ENCODE measurements around the gene MSI2. TPM values are rescaled to one million over a fixed set of nuclear protein-coding genes. Genes with fewer than 3 reads are reported as not detected.

The MSI2 gene
- total and polyA plus RNA-seq, 9 of the 15 experiments (the other 6 are each of a cell fraction or from before 2014, with no cell fraction given): 4.6 to 61.8 (median 42.4) TPM

GRCh38 chr17:57340160-57340981, 84.0 kb downstream of the MSI2 start (continued):
- TF ChIP-seq ELF2 (CRISPR knock-in tag; IDR thresholded peaks at IDR 0.05) (no peak), RBM39 (optimal IDR thresholded peaks at IDR 0.05; ENCODE audit: low read depth, low read length) (no peak), HEY1 (CRISPR knock-in tag; IDR thresholded peaks at IDR 0.05; ENCODE audit: borderline replicate concordance) (no peak), TRIM25 (IDR thresholded peaks at IDR 0.05; ENCODE audit: borderline replicate concordance) (no peak), ZNF780A (CRISPR knock-in tag; IDR thresholded peaks at IDR 0.05) (no peak), BACH1 (tag; IDR thresholded peaks at IDR 0.05) (peak; percentile 24; the same call in 1 of the 2 replicates), HDAC6 (IDR thresholded peaks at IDR 0.05; ENCODE audit: low read depth, low read length) (no peak), PHF8 (IDR thresholded peaks at IDR 0.05; ENCODE audit: borderline replicate concordance, low read length) (no peak), TEAD1 (CRISPR knock-in tag; IDR thresholded peaks at IDR 0.05) (no peak), BMI1 (IDR thresholded peaks at IDR 0.05; ENCODE audit: low read length) (no peak), NFRKB (IDR thresholded peaks at IDR 0.05; ENCODE audit: low read depth) (no peak)
- TF ChIP-seq, protein P1, sequence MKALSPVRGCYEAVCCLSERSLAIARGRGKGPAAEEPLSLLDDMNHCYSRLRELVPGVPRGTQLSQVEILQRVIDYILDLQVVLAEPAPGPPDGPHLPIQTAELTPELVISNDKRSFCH (CRISPR knock-in tag; IDR thresholded peaks at IDR 0.05): no peak
- TF ChIP-seq, protein P1 (tag; IDR thresholded peaks at IDR 0.05): no peak
- TF ChIP-seq, protein P2, sequence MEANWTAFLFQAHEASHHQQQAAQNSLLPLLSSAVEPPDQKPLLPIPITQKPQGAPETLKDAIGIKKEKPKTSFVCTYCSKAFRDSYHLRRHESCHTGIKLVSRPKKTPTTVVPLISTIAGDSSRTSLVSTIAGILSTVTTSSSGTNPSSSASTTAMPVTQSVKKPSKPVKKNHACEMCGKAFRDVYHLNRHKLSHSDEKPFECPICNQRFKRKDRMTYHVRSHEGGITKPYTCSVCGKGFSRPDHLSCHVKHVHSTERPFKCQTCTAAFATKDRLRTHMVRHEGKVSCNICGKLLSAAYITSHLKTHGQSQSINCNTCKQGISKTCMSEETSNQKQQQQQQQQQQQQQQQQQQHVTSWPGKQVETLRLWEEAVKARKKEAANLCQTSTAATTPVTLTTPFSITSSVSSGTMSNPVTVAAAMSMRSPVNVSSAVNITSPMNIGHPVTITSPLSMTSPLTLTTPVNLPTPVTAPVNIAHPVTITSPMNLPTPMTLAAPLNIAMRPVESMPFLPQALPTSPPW (CRISPR knock-in tag; IDR thresholded peaks at IDR 0.05): peak; percentile 25; the same call in 1 of the 2 replicates
- TF ChIP-seq, protein P3, sequence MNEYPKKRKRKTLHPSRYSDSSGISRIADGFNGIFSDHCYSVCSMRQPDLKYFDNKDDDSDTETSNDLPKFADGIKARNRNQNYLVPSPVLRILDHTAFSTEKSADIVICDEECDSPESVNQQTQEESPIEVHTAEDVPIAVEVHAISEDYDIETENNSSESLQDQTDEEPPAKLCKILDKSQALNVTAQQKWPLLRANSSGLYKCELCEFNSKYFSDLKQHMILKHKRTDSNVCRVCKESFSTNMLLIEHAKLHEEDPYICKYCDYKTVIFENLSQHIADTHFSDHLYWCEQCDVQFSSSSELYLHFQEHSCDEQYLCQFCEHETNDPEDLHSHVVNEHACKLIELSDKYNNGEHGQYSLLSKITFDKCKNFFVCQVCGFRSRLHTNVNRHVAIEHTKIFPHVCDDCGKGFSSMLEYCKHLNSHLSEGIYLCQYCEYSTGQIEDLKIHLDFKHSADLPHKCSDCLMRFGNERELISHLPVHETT (CRISPR knock-in tag; conservative IDR thresholded peaks at IDR 0.05 in 1 of 2, IDR thresholded peaks at IDR 0.05 in 1 of 2): no peak
- TF ChIP-seq, protein P4, sequence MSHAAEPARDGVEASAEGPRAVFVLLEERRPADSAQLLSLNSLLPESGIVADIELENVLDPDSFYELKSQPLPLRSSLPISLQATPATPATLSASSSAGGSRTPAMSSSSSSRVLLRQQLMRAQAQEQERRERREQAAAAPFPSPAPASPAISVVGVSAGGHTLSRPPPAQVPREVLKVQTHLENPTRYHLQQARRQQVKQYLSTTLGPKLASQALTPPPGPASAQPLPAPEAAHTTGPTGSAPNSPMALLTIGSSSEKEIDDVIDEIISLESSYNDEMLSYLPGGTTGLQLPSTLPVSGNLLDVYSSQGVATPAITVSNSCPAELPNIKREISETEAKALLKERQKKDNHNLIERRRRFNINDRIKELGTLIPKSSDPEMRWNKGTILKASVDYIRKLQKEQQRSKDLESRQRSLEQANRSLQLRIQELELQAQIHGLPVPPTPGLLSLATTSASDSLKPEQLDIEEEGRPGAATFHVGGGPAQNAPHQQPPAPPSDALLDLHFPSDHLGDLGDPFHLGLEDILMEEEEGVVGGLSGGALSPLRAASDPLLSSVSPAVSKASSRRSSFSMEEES (CRISPR knock-in tag; IDR thresholded peaks at IDR 0.05): no peak

All from K562 (cell line).